Stimulated activated CD4-positive, alpha-beta T cell treated with anti-CD3 and anti-CD28 coated beads, Interleukin-1b, Interleukin-23, amount 100 ng/mL, for 48 hours (primary cell): ENCODE results near the gene APBB2.

ENCODE experiments used
- DNase-seq: peaks from one replicate; pipeline ENCODE4 v3.0.0-alpha.2; 2020

APBB2 gene

GRCh38 chr4:40881096-40881495, 333.2 kb downstream of the APBB2 start:
- DNase-seq = no peak

- DNase-seq = no peak
Observed at GRCh38 chr4:40878548-40879055, 335.7 kb downstream of the APBB2 start.

- DNase-seq = no peak
Observed at GRCh38 chr4:40877081-40877480, 337.3 kb downstream of the APBB2 start.

- DNase-seq = no peak
Observed at GRCh38 chr4:40875507-40876150, 338.7 kb downstream of the APBB2 start.

- DNase-seq = no peak
Observed at GRCh38 chr4:40874901-40875300, 339.4 kb downstream of the APBB2 start.

- DNase-seq = no peak
Observed at GRCh38 chr4:40874331-40874730, 340.0 kb downstream of the APBB2 start.

GRCh38 chr4:40871695-40872250, 342.6 kb downstream of the APBB2 start:
- no peak for DNase-seq

GRCh38 chr4:40870150-40870549, 344.2 kb downstream of the APBB2 start:
- DNase-seq = no peak

- DNase-seq = no peak
Observed at GRCh38 chr4:40865696-40866095, 348.6 kb downstream of the APBB2 start.

GRCh38 chr4:40864531-40864930, 349.8 kb downstream of the APBB2 start:
- no peak for DNase-seq

- no peak for DNase-seq
Observed at GRCh38 chr4:40858962-40859361, 355.4 kb downstream of the APBB2 start.

- DNase-seq = no peak
Observed at GRCh38 chr4:40857956-40858355, 356.4 kb downstream of the APBB2 start.

- DNase-seq = peak; percentile 53
Observed at GRCh38 chr4:40856840-40857362, 357.4 kb downstream of the APBB2 start.

GRCh38 chr4:40856277-40856839, 358.0 kb downstream of the APBB2 start:
- DNase-seq = no peak

GRCh38 chr4:40850496-40850895, 363.8 kb downstream of the APBB2 start:
- no peak for DNase-seq

GRCh38 chr4:40848940-40849339, 365.4 kb downstream of the APBB2 start:
- DNase-seq = no peak

GRCh38 chr4:40848251-40848650, 366.1 kb downstream of the APBB2 start:
- no peak for DNase-seq

- no peak for DNase-seq
Observed at GRCh38 chr4:40846532-40846931, 367.8 kb downstream of the APBB2 start.

- DNase-seq = no peak
Observed at GRCh38 chr4:40845154-40845835, 369.0 kb downstream of the APBB2 start.

GRCh38 chr4:40844261-40844660, 370.1 kb downstream of the APBB2 start:
- DNase-seq = no peak

GRCh38 chr4:40843696-40844095, 370.6 kb downstream of the APBB2 start:
- peak; percentile 11 for DNase-seq

- DNase-seq = no peak
Observed at GRCh38 chr4:40842725-40843423, 371.5 kb downstream of the APBB2 start.

GRCh38 chr4:40842318-40842717, 372.0 kb downstream of the APBB2 start:
- DNase-seq = no peak
